Adrenal gland (tissue), 12 donors: ENCODE measurements around the gene RHEX. TPM values are rescaled to one million over a fixed set of nuclear protein-coding genes. Genes with fewer than 3 reads are reported as not detected.

Source experiments
- DNase-seq, 7 donors: peaks; one replicate each; pipeline ENCODE4 v3.0.0-alpha.2; 2019 to 2020
- H3K27ac ChIP-seq, 5 donors: fragments of 200-600 bp; sonication (generic) in 4 of 5; 1 replicate in 3 of 5; 2 replicates in 2 of 5; pipeline versions ENCODE4 v1.5.1 to v1.8.0; 2016 to 2020; ENCODE audit warnings: mild to moderate bottlenecking in 1 of 5
- H3K27me3 ChIP-seq: fragments of 200-600 bp; 2 replicates; pipeline ENCODE4 v1.8.0; 2021
- H3K36me3 ChIP-seq, 2 donors: fragments of 200-600 bp; replicated peaks in 1 of 2; 1 replicate in 1 of 2; 2 replicates in 1 of 2; pipeline versions ENCODE4 v1.5.1 to v1.8.0; 2018 to 2022
- H3K4me1 ChIP-seq, 2 donors: fragments of 200-600 bp; replicated peaks in 1 of 2; 1 replicate in 1 of 2; 2 replicates in 1 of 2; pipeline versions ENCODE4 v1.5.1 to v1.8.0; 2018 to 2021
- H3K4me3 ChIP-seq, 4 donors: fragments of 200-600 bp; sonication (generic) in 3 of 4; one replicate each; pipeline ENCODE4 v1.5.1; 2016 to 2018
- H3K9me3 ChIP-seq, 3 donors: fragments of 200-600 bp; sonication (generic) in 1 of 3; replicated peaks in 1 of 3; 1 replicate in 2 of 3; 2 replicates in 1 of 3; pipeline versions ENCODE4 v1.5.1 to v1.8.0; 2016 to 2021
- POLR2A ChIP-seq, 2 donors: fragments of 450-650 bp; IDR thresholded peaks; one replicate each; pipeline ENCODE4 v1.6.1; 2017; ENCODE audit warnings: antibody characterized with exemption in 2 of 2, mild to moderate bottlenecking in 2 of 2, moderate library complexity in 1 of 2
- WGBS, 4 donors: extraction: QIAGEN DNeasy Blood & Tissue Kit in 2 of 4; methylation state at CpG; one replicate each; pipeline versions ENCODE4 v1.1.5 to v1.1.7; 2013 to 2017; 5-methylcytosine and 5-hydroxymethylcytosine counted together
- intact Hi-C, 2 donors: fragments of 100-400 bp; cut with DNase I; formaldehyde crosslinking; loops; one replicate each; pipeline versions ENCODE4 v1.14.1 to v1.15.0; 2022 to 2023
- polyA plus RNA-seq, 3 donors: library from polyadenylated mRNA; stranded (reverse); fragments of 200-250 nt in 2 of 3; fragments of 350-450 nt in 1 of 3; fragmentation: Illumina TruSeq in 1 of 3; extraction: RNeasy Lipid Tissue Mini Kit (QIAGEN cat#74804) in 1 of 3; gene quantifications; one replicate each; pipeline ENCODE4 v1.2.3, GENCODE V29; 2013 to 2014
- small RNA-seq, 2 donors: library from RNA; depleted of rRNA; stranded (forward); fragments of <200 nt; gene quantifications; one replicate each; pipeline ENCODE3, GENCODE V24; 2016
- total RNA-seq, 9 donors: library from RNA; depleted of rRNA in 4 of 9; stranded (reverse); fragments of >200 nt in 4 of 9; fragments of 120-200 nt in 1 of 9; fragmentation: NEBNext Ultra II Directional in 1 of 9; extraction: Animal tissue kit (Norgen Biotek cat#: 25700) in 1 of 9; gene quantifications; one replicate each; pipeline versions ENCODE4 v1.1.0 to v1.2.4, GENCODE V29; 2013 to 2023
- TF ChIP-seq, protein P1 (sequence below), 6 experiments: fragments of 450-650 bp in 4 of 6; fragments of 200-600 bp in 2 of 6; sonication (generic) in 1 of 6; IDR thresholded peaks; 1 replicate in 5 of 6; 2 replicates in 1 of 6; pipeline versions ENCODE4 v1.5.1 to v1.8.0; 2016 to 2021; ENCODE audit warnings: antibody characterized with exemption in 6 of 6, mild to moderate bottlenecking in 2 of 6, moderate library complexity in 1 of 6
- donor health status: healthy with polysubstance abuse.
- donor health status: Bipolar disorder and iron deficiency.
- donor health status: DM: yes; HTN: yes; CAD: no.
- donor health status: DM: no; HTN: no; CAD: no.
- donor health status: DM: no; HTN: no; CAD: no.
- donor health status: DM: yes; HTN: yes; CAD: no.

Gene RHEX
- total and polyA plus RNA-seq, 12 donors = 0.13 to 0.33 (median 0.17) TPM; not detected in 9

- no peak overlapping the region for H3K4me3 ChIP-seq
- TF ChIP-seq POLR2A (IDR thresholded peaks at IDR 0.05) = no peak
- no peaks in the 10 kb centered on the region for H3K9me3 ChIP-seq
- 76 to 86% (median 81%) methylated on average over 2 of the region's 2 CpGs for WGBS, 4 donors
- intact Hi-C loops = no loop called here
- DNase-seq = no peak
- no peaks in the 10 kb centered on the region for H3K27me3 ChIP-seq
- H3K4me1 ChIP-seq = no peaks in the 10 kb centered on the region
- H3K36me3 ChIP-seq = no peaks in the 10 kb centered on the region
- no peak overlapping the region for H3K27ac ChIP-seq
These were observed 91.6 kb downstream of the RHEX start for GRCh38 chr1:206144605-206145004.

- Histone ChIP-seq H3K4me1 (no peaks in the 10 kb centered on the region), H3K4me3 (no peak overlapping the region), H3K27ac (no peak overlapping the region), H3K27me3 (no peaks in the 10 kb centered on the region), H3K36me3 (no peaks in the 10 kb centered on the region), H3K9me3 (no peaks in the 10 kb centered on the region)
- 62 to 90% (median 77%) methylated on average over 3 of the region's 3 CpGs for WGBS, 4 donors
- intact Hi-C loops = no loop called here
- TF ChIP-seq, protein P1, sequence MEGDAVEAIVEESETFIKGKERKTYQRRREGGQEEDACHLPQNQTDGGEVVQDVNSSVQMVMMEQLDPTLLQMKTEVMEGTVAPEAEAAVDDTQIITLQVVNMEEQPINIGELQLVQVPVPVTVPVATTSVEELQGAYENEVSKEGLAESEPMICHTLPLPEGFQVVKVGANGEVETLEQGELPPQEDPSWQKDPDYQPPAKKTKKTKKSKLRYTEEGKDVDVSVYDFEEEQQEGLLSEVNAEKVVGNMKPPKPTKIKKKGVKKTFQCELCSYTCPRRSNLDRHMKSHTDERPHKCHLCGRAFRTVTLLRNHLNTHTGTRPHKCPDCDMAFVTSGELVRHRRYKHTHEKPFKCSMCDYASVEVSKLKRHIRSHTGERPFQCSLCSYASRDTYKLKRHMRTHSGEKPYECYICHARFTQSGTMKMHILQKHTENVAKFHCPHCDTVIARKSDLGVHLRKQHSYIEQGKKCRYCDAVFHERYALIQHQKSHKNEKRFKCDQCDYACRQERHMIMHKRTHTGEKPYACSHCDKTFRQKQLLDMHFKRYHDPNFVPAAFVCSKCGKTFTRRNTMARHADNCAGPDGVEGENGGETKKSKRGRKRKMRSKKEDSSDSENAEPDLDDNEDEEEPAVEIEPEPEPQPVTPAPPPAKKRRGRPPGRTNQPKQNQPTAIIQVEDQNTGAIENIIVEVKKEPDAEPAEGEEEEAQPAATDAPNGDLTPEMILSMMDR (IDR thresholded peaks at IDR 0.05) = no peak
- no peak for TF ChIP-seq POLR2A (IDR thresholded peaks at IDR 0.05)
- no peak for DNase-seq
These were observed 92.9 kb downstream of the RHEX start for GRCh38 chr1:206145771-206146290.

Small RNA genes within 50 kb of the gene (small RNA-seq; reads per million reads assigned to genes)
- gene RF00271 = 0 reads per million in 2 donors

Other genes with a start within 250 kb of the RHEX start
- gene SLC41A1, start 240.0 kb upstream of the RHEX start, total RNA-seq = 100 to 1,000 TPM in 1 of 9 donors, 10 to 100 TPM in 8; 21.3 to 127 (median 34.4) TPM
- 100 to 1,000 TPM in 1 of 3 donors, 10 to 100 TPM in 1, 1 to 10 TPM in 1; 8.9 to 143 (median 11.1) TPM for gene SLC41A1, start 240.0 kb upstream of the RHEX start, polyA plus RNA-seq
- gene PM20D1, start 203.0 kb upstream of the RHEX start, total RNA-seq = under 1 TPM in 6 of 9 donors, not detected in 3; 0.22 to 0.64 (median 0.47) TPM
- 1 to 10 TPM in 1 of 3 donors, under 1 TPM in 2; 0.07 to 1.8 (median 0.48) TPM for gene PM20D1, start 203.0 kb upstream of the RHEX start, polyA plus RNA-seq
- under 1 TPM in 2 of 9 donors, not detected in 7; 0.04 to 0.11 TPM for gene SLC26A9, start 109.7 kb upstream of the RHEX start, total RNA-seq
- gene SLC26A9, start 109.7 kb upstream of the RHEX start, polyA plus RNA-seq = under 1 TPM in 1 of 3 donors, not detected in 2; 0.03 TPM
- 1 to 10 TPM in 2 of 9 donors, under 1 TPM in 7; 0.17 to 1.9 (median 0.67) TPM for gene RAB7B, start 49.8 kb upstream of the RHEX start, total RNA-seq
- gene RAB7B, start 49.8 kb upstream of the RHEX start, polyA plus RNA-seq = 1 to 10 TPM in 2 of 3 donors, under 1 TPM in 1; 0.88 to 3.5 (median 1.0) TPM
- gene CTSE, start 29.3 kb upstream of the RHEX start, total RNA-seq = under 1 TPM in 1 of 9 donors, not detected in 8; 0.11 TPM
- under 1 TPM in 1 of 3 donors, not detected in 2; 0.07 TPM for gene CTSE, start 29.3 kb upstream of the RHEX start, polyA plus RNA-seq
- not detected for gene AVPR1B, start 64.2 kb downstream of the RHEX start, total RNA-seq
- not detected for gene AVPR1B, start 64.2 kb downstream of the RHEX start, polyA plus RNA-seq
- 1 to 10 TPM in 8 of 9 donors, under 1 TPM in 1; 0.52 to 8.9 (median 3.9) TPM for gene FAM72A, start 149.7 kb downstream of the RHEX start, total RNA-seq
- 1 to 10 TPM; 1.5 to 3.1 (median 2.6) TPM for gene FAM72A, start 149.7 kb downstream of the RHEX start, polyA plus RNA-seq
- 100 to 1,000 TPM in 2 of 9 donors, 10 to 100 TPM in 7; 38.2 to 119 (median 57.4) TPM for gene SRGAP2, start 150.4 kb downstream of the RHEX start, total RNA-seq
- 10 to 100 TPM; 18.9 to 52.8 (median 28.2) TPM for gene SRGAP2, start 150.4 kb downstream of the RHEX start, polyA plus RNA-seq